ENCODE results near the gene LVRN. TPM values are rescaled to one million over a fixed set of nuclear protein-coding genes. Genes with fewer than 3 reads are reported as not detected.

LVRN gene
- total and polyA plus RNA-seq, 8 donors, result 0.06 to 1.9 (median 1.2) TPM

GRCh38 chr5:116075191-116075831 is 113.0 kb downstream of the LVRN start:
- H3K27ac ChIP-seq, result no peak overlapping the region
- H3K27me3 ChIP-seq, result peaks cover 0 to 3% of the 10 kb centered on the region in 2 donors
- ATAC-seq (no peak), DNase-seq (no peak)
- no peak for TF ChIP-seq CTCF (IDR thresholded peaks at IDR 0.05)
- no peaks in the 10 kb centered on the region for H3K9me3 ChIP-seq
- no peaks in the 10 kb centered on the region for H3K36me3 ChIP-seq
- H3K4me1 ChIP-seq, result no peaks in the 10 kb centered on the region
- no peak overlapping the region for H3K4me3 ChIP-seq
- intact Hi-C loops (cut with DNase I), result no loop called here

GRCh38 chr5:116076496-116076895 is 114.2 kb downstream of the LVRN start:
- H3K27me3 ChIP-seq, result peaks cover 0 to 3% of the 10 kb centered on the region in 2 donors
- H3K9me3 ChIP-seq, result no peaks in the 10 kb centered on the region
- intact Hi-C loops (cut with DNase I), result no loop called here
- H3K4me3 ChIP-seq, result no peak overlapping the region
- DNase-seq, result no peak
- TF ChIP-seq CTCF (IDR thresholded peaks at IDR 0.05), result no peak
- no peaks in the 10 kb centered on the region for H3K4me1 ChIP-seq
- no peak overlapping the region for H3K27ac ChIP-seq
- no peaks in the 10 kb centered on the region for H3K36me3 ChIP-seq
- ATAC-seq, result peak; percentile 44

Other genes starting within 250 kb of the LVRN start
- 1 to 10 TPM; 4.9 to 5.8 TPM for gene CDO1, start 145.8 kb upstream of the LVRN start, total RNA-seq
- 10 to 100 TPM; 55.7 to 80.3 (median 61.0) TPM for gene CDO1, start 145.8 kb upstream of the LVRN start, polyA plus RNA-seq (ENCODE audit: insufficient read length in 6 of 6)
- 10 to 100 TPM; 31.5 to 39.8 TPM for gene ATG12, start 120.9 kb upstream of the LVRN start, total RNA-seq
- gene ATG12, start 120.9 kb upstream of the LVRN start, polyA plus RNA-seq (ENCODE audit: insufficient read length in 6 of 6), result 10 to 100 TPM; 70.6 to 93.9 (median 78.5) TPM
- 10 to 100 TPM; 77.1 to 89.2 TPM for gene AP3S1, start 120.5 kb upstream of the LVRN start, total RNA-seq
- 100 to 1,000 TPM; 121 to 149 (median 139) TPM for gene AP3S1, start 120.5 kb upstream of the LVRN start, polyA plus RNA-seq (ENCODE audit: insufficient read length in 6 of 6)
- not detected for gene ARL14EPL, start 70.0 kb downstream of the LVRN start, total RNA-seq
- not detected for gene ARL14EPL, start 70.0 kb downstream of the LVRN start, polyA plus RNA-seq (ENCODE audit: insufficient read length in 6 of 6)
- gene COMMD10, start 122.5 kb downstream of the LVRN start, total RNA-seq, result 10 to 100 TPM; 30.8 to 33.6 TPM
- gene COMMD10, start 122.5 kb downstream of the LVRN start, polyA plus RNA-seq (ENCODE audit: insufficient read length in 6 of 6), result 10 to 100 TPM; 43.5 to 53.5 (median 44.2) TPM

Data from left lung (tissue), 10 donors.